Hepatic stellate cell (primary cell): ENCODE measurements around the gene CTF1.
"Not testable (repeated sequence)": the region's sequence is repeated elsewhere in the genome, so short reads cannot be mapped to it uniquely, and the experiment has no call there.

Experiments
- DNase-seq: peaks from one replicate; pipeline ENCODE4 v3.0.0; 2011; ENCODE audit warnings: low spot score

The CTF1 gene

GRCh38 chr16:30896261-30896888 is at the start of gene CTF1:
TSS of gene CTF1 (plus strand) at chr16:30896614. CDS start at chr16:30896644, 30 bp downstream.
- DNase-seq: peak; percentile 90

GRCh38 chr16:30846649-30847402 is 49.6 kb upstream of the CTF1 start:
- DNase-seq: no peak

GRCh38 chr16:30850246-30850645 is 46.2 kb upstream of the CTF1 start:
- no peak for DNase-seq

GRCh38 chr16:30853758-30854157 is 42.7 kb upstream of the CTF1 start:
- DNase-seq: no peak

- DNase-seq: no peak
These were observed 38.3 kb upstream of the CTF1 start for GRCh38 chr16:30858111-30858495.

- DNase-seq: no peak
These were observed 37.5 kb upstream of the CTF1 start for GRCh38 chr16:30858829-30859423.

GRCh38 chr16:30860729-30861128 is 35.7 kb upstream of the CTF1 start:
- DNase-seq: not testable (repeated sequence)

- DNase-seq: not testable (repeated sequence)
These were observed 33.2 kb upstream of the CTF1 start for GRCh38 chr16:30863178-30863577.

- no peak for DNase-seq
These were observed 30.4 kb upstream of the CTF1 start for GRCh38 chr16:30866031-30866430.

GRCh38 chr16:30867747-30868146 is 28.7 kb upstream of the CTF1 start:
- peak; percentile 24 for DNase-seq

- DNase-seq: no peak
These were observed 25.5 kb upstream of the CTF1 start for GRCh38 chr16:30870904-30871303.

- DNase-seq: no peak
These were observed 22.1 kb upstream of the CTF1 start for GRCh38 chr16:30874244-30874820.

GRCh38 chr16:30874821-30875717 is 21.3 kb upstream of the CTF1 start:
- DNase-seq: peak; percentile 89

- peak; percentile 36 for DNase-seq
These were observed 20.3 kb upstream of the CTF1 start for GRCh38 chr16:30875871-30876801.

- no peak for DNase-seq
These were observed 19.5 kb upstream of the CTF1 start for GRCh38 chr16:30876867-30877266.

- no peak for DNase-seq
These were observed 13.7 kb upstream of the CTF1 start for GRCh38 chr16:30882429-30883310.

GRCh38 chr16:30884760-30885159 is 11.7 kb upstream of the CTF1 start:
- no peak for DNase-seq

GRCh38 chr16:30885196-30885595 is 11.2 kb upstream of the CTF1 start:
- no peak for DNase-seq

GRCh38 chr16:30886145-30886544 is 10.3 kb upstream of the CTF1 start:
- DNase-seq: no peak

GRCh38 chr16:30887927-30888326 is 8.5 kb upstream of the CTF1 start:
- DNase-seq: no peak
